Middle frontal gyrus (tissue), 1 donor: Measurements from ENCODE around the gene FXYD6.

Experiments
- DNase-seq: peaks from one replicate; pipeline ENCODE4 v3.0.0-alpha.2; 2015; ENCODE audit warnings: low spot score; ENCODE audit errors: extremely low spot score

Gene FXYD6

GRCh38 chr11:117887431-117888138 lies 11.1 kb upstream of the FXYD6 start:
- no peak for DNase-seq

GRCh38 chr11:117885777-117886176 lies 9.3 kb upstream of the FXYD6 start:
- no peak for DNase-seq

GRCh38 chr11:117884994-117885393 lies 8.5 kb upstream of the FXYD6 start:
- DNase-seq: no peak

GRCh38 chr11:117883063-117883462 lies 6.6 kb upstream of the FXYD6 start:
- no peak for DNase-seq

- DNase-seq: no peak
These were observed 6.0 kb upstream of the FXYD6 start for GRCh38 chr11:117882311-117882905.

- no peak for DNase-seq
These were observed 4.8 kb upstream of the FXYD6 start for GRCh38 chr11:117881217-117881616.

- DNase-seq: no peak
These were observed 3.3 kb upstream of the FXYD6 start for GRCh38 chr11:117879516-117880480.

- no peak for DNase-seq
These were observed 2.5 kb upstream of the FXYD6 start for GRCh38 chr11:117878939-117879475.

- DNase-seq: no peak
These were observed 2.0 kb upstream of the FXYD6 start for GRCh38 chr11:117878314-117878938.

GRCh38 chr11:117877120-117877784 lies 794 bp upstream of the FXYD6 start:
- no peak for DNase-seq

- DNase-seq: no peak
These were observed 458 bp downstream of the FXYD6 start for GRCh38 chr11:117876059-117876340.

- no peak for DNase-seq
These were observed 938 bp downstream of the FXYD6 start for GRCh38 chr11:117875382-117876058.

GRCh38 chr11:117874910-117875381 lies 1.5 kb downstream of the FXYD6 start:
- DNase-seq: no peak

GRCh38 chr11:117874253-117874909 lies 2.1 kb downstream of the FXYD6 start:
- no peak for DNase-seq

- no peak for DNase-seq
These were observed 2.7 kb downstream of the FXYD6 start for GRCh38 chr11:117873828-117874125.

- no peak for DNase-seq
These were observed 3.3 kb downstream of the FXYD6 start for GRCh38 chr11:117872975-117873827.

- no peak for DNase-seq
These were observed 4.0 kb downstream of the FXYD6 start for GRCh38 chr11:117872420-117872961.

GRCh38 chr11:117871784-117872183 lies 4.7 kb downstream of the FXYD6 start:
- no peak for DNase-seq

- no peak for DNase-seq
These were observed 5.3 kb downstream of the FXYD6 start for GRCh38 chr11:117871160-117871559.
